HepG2 (cell line): ENCODE data around the gene IL11RA. TPM values are rescaled to one million over a fixed set of nuclear protein-coding genes. Genes with fewer than 3 reads are reported as not detected.

Experiments
- FOXK1 ChIP-seq: sonication (generic); formaldehyde crosslinking; IDR thresholded peaks from 2 replicates; pipeline ENCODE4 v1.4.0; 2020; ENCODE audit warnings: low read depth, missing genetic modification reagents, borderline replicate concordance
- HDAC6 ChIP-seq: fragments of 200-600 bp; sonication (generic); IDR thresholded peaks from 2 replicates; pipeline ENCODE4 v1.7.0; 2017; ENCODE audit warnings: mild to moderate bottlenecking, antibody characterized with exemption, low read length, low read depth
- HNF4G ChIP-seq, 2 experiments: sonication (generic) in 1 of 2; formaldehyde crosslinking in 1 of 2; IDR thresholded peaks; 2 replicates each; pipeline versions ENCODE4 v1.4.0 to v1.6.1; 2011 to 2020; ENCODE audit warnings: borderline replicate concordance in 2 of 2, low read depth in 2 of 2, mild to moderate bottlenecking in 2 of 2, low read length in 1 of 2, missing genetic modification reagents in 1 of 2, moderate library complexity in 1 of 2
- MTA1 ChIP-seq: sonication (generic); formaldehyde crosslinking; IDR thresholded peaks from 2 replicates; pipeline ENCODE4 v1.4.0; 2020; ENCODE audit warnings: missing genetic modification reagents, mild to moderate bottlenecking, borderline replicate concordance
- NFE2L1 ChIP-seq: sonication (generic); formaldehyde crosslinking; IDR thresholded peaks from 2 replicates; pipeline ENCODE4 v1.4.0; 2020; ENCODE audit warnings: missing genetic modification reagents, mild to moderate bottlenecking, borderline replicate concordance
- POLR2A ChIP-seq, 2 experiments: IDR thresholded peaks; 2 replicates each; pipeline ENCODE4 v1.6.1; 2011; ENCODE audit warnings: low read depth in 2 of 2, low read length in 2 of 2, mild to moderate bottlenecking in 1 of 2, moderate library complexity in 1 of 2; ENCODE audit not compliant: insufficient read depth in 1 of 2
- SALL1 ChIP-seq: sonication (generic); formaldehyde crosslinking; IDR thresholded peaks from 2 replicates; pipeline ENCODE4 v1.8.0; 2022; ENCODE audit warnings: mild to moderate bottlenecking, missing genetic modification reagents
- SKI ChIP-seq: fragments of 450-650 bp; IDR thresholded peaks from one replicate; pipeline ENCODE4 v1.6.1; 2018; ENCODE audit warnings: mild to moderate bottlenecking; ENCODE audit not compliant: partially characterized antibody
- TBX2 ChIP-seq: sonication (generic); formaldehyde crosslinking; IDR thresholded peaks from 2 replicates; pipeline ENCODE4 v1.5.0; 2020; ENCODE audit warnings: missing genetic modification reagents, mild to moderate bottlenecking, borderline replicate concordance
- TOPORS ChIP-seq: sonication (generic); formaldehyde crosslinking; IDR thresholded peaks from 2 replicates; pipeline ENCODE4 v1.8.0; 2023; ENCODE audit warnings: mild to moderate bottlenecking, missing genetic modification reagents
- YY1 ChIP-seq: IDR thresholded peaks from 2 replicates; pipeline ENCODE4 v1.6.1; 2011; ENCODE audit warnings: low read length, low read depth, moderate library complexity, mild to moderate bottlenecking; ENCODE audit not compliant: insufficient read depth, insufficient replicate concordance
- ZFX ChIP-seq: sonication (generic); formaldehyde crosslinking; IDR thresholded peaks from 2 replicates; pipeline ENCODE4 v1.4.0; 2020; ENCODE audit warnings: mild to moderate bottlenecking, low read depth, missing genetic modification reagents, moderate library complexity
- ZKSCAN5 ChIP-seq: sonication (generic); formaldehyde crosslinking; IDR thresholded peaks from 2 replicates; pipeline ENCODE4 v1.5.1; 2020; ENCODE audit warnings: mild to moderate bottlenecking, missing genetic modification reagents
- ZNF251 ChIP-seq: sonication (generic); formaldehyde crosslinking; IDR thresholded peaks from 2 replicates; pipeline ENCODE4 v1.9.0; 2021; ENCODE audit warnings: mild to moderate bottlenecking, missing genetic modification reagents
- ZNF331 ChIP-seq: sonication (generic); formaldehyde crosslinking; IDR thresholded peaks from 2 replicates; pipeline ENCODE4 v1.4.0; 2020; ENCODE audit warnings: missing genetic modification reagents
- ZNF431 ChIP-seq: sonication (generic); formaldehyde crosslinking; IDR thresholded peaks from 2 replicates; pipeline ENCODE4 v1.9.0; 2022; ENCODE audit warnings: missing genetic modification reagents, low read depth, mild to moderate bottlenecking, borderline replicate concordance
- ZNF567 ChIP-seq: sonication (generic); formaldehyde crosslinking; IDR thresholded peaks from 2 replicates; pipeline ENCODE4 v1.8.1; 2023; ENCODE audit warnings: mild to moderate bottlenecking, missing genetic modification reagents, borderline replicate concordance
- ZNF570 ChIP-seq: sonication (generic); formaldehyde crosslinking; IDR thresholded peaks from 2 replicates; pipeline ENCODE4 v1.4.0; 2020; ENCODE audit warnings: mild to moderate bottlenecking, missing genetic modification reagents, borderline replicate concordance
- ZNF674 ChIP-seq: sonication (generic); formaldehyde crosslinking; IDR thresholded peaks from 2 replicates; pipeline ENCODE4 v1.5.0; 2020; ENCODE audit warnings: low read depth, mild to moderate bottlenecking, missing genetic modification reagents
- ZSCAN31 ChIP-seq: sonication (generic); formaldehyde crosslinking; IDR thresholded peaks from 2 replicates; pipeline ENCODE4 v1.5.0; 2020; ENCODE audit warnings: low read depth, mild to moderate bottlenecking, missing genetic modification reagents
- polyA plus RNA-seq, 8 experiments: library from polyadenylated mRNA; depleted of rRNA in 3 of 8; stranded (reverse) in 7 of 8; unstranded in 1 of 8; fragments of >200 nt; fragmentation: Illumina TruSeq in 4 of 8; extraction: Trizol in 4 of 8; gene quantifications; 2 replicates each; pipeline versions ENCODE4 v1.2.1 to v1.2.3, GENCODE V29; 2011 to 2016; ENCODE audit warnings: low read depth in 4 of 8, missing spikeins in 1 of 8, mixed read lengths in 1 of 8; ENCODE audit not compliant: insufficient read depth in 1 of 8
- total RNA-seq, 5 experiments: library from RNA; depleted of rRNA; stranded (reverse); fragments of >200 nt; fragmentation: Illumina TruSeq; extraction: Trizol; gene quantifications; 2 replicates each; pipeline ENCODE4 v1.2.3, GENCODE V29; 2016; ENCODE audit warnings: low read depth in 1 of 5
- TF ChIP-seq, protein P1 (sequence below): sonication (generic); formaldehyde crosslinking; IDR thresholded peaks from 2 replicates; pipeline ENCODE4 v1.4.0; 2020; ENCODE audit warnings: missing genetic modification reagents, mild to moderate bottlenecking, borderline replicate concordance
- TF ChIP-seq, protein P2 (sequence below): sonication (generic); formaldehyde crosslinking; IDR thresholded peaks from 2 replicates; pipeline ENCODE4 v1.5.0; 2020; ENCODE audit warnings: mild to moderate bottlenecking, missing genetic modification reagents
- TF ChIP-seq, protein P3 (sequence below): sonication (generic); formaldehyde crosslinking; IDR thresholded peaks from 2 replicates; pipeline ENCODE4 v1.8.0; 2022; ENCODE audit warnings: mild to moderate bottlenecking, missing genetic modification reagents, moderate library complexity

IL11RA gene
- total and polyA plus RNA-seq, 2 of the 13 experiments (the other 11 are each of a cell fraction or from before 2014, with no cell fraction given), result 2.0 to 4.2 TPM

DNA sequence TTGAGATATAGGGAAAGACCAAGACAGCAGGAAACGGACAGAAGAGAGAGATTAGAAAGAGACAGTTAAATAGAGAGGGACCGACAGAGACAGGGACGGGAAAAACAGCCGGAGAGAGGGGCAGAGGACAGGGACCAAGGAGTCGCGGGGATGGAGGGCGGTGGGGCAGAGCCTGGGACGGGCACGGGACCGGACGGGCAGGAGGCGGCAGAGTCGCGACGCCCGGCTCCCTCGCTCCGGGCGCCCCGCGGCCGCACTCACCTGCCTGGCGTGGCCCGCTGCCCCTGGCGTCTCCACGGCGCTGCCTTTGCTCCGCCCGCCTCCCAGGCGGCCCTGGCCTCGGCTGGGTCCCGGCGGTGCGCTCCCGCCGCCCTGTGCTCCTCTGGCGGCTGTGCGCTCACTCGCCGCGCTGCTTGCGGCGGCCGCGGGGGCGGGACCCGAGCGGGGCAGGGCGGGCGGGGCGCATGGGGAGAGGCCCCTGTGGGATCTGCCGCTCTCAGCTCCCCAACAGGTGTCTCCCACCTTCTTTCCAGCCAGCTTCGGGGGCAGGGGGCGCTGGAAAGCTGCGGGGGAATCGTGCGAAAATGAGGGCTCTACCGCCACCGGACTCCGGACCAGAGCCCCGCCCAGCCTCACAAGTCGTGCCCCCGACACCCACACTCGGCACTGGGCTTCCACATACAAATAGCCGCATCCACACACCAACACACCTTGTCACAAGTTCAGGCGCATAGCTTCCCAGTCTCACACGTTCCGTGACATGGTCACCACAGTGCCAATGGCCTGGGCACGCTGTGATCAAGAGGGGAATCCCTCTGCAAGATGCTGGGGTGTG is 23.1 kb upstream of the IL11RA start, which contains the start of gene ARID3C (continued):
- TF ChIP-seq, protein P1, sequence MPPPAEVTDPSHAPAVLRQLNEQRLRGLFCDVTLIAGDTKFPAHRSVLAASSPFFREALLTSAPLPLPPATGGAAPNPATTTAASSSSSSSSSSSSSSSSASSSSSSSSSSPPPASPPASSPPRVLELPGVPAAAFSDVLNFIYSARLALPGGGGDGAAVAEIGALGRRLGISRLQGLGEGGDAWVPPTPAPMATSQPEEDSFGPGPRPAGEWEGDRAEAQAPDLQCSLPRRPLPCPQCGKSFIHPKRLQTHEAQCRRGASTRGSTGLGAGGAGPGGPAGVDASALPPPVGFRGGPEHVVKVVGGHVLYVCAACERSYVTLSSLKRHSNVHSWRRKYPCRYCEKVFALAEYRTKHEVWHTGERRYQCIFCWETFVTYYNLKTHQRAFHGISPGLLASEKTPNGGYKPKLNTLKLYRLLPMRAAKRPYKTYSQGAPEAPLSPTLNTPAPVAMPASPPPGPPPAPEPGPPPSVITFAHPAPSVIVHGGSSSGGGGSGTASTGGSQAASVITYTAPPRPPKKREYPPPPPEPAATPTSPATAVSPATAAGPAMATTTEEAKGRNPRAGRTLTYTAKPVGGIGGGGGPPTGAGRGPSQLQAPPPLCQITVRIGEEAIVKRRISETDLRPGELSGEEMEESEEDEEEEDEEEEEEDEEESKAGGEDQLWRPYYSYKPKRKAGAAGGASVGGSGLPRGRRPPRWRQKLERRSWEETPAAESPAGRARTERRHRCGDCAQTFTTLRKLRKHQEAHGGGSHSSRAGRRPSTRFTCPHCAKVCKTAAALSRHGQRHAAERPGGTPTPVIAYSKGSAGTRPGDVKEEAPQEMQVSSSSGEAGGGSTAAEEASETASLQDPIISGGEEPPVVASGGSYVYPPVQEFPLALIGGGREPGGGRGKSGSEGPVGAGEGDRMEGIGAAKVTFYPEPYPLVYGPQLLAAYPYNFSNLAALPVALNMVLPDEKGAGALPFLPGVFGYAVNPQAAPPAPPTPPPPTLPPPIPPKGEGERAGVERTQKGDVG (CRISPR knock-in tag), result no peak
- TF ChIP-seq POLR2A (IDR thresholded peaks at IDR 0.05; ENCODE audit: insufficient read depth in 1 of 2, low read depth in 2 of 2, low read length in 2 of 2), result no peak
- peak; percentile 58; the same call in 1 of the 2 replicates for TF ChIP-seq NFE2L1
- no peak for TF ChIP-seq ZKSCAN5 (CRISPR knock-in tag)
- no peak for TF ChIP-seq HDAC6
- TF ChIP-seq ZNF570 (CRISPR knock-in tag), result no peak
- TF ChIP-seq ZSCAN31, result peak; percentile 58; the same call in 1 of the 2 replicates
- no peak for TF ChIP-seq ZNF431 (CRISPR knock-in tag)
- TF ChIP-seq SALL1 (CRISPR knock-in tag), result 0 out of 2 replicates have a peak, but pooled peaks have one; percentile 23
- TF ChIP-seq ZNF251 (CRISPR knock-in tag), result no peak
- TF ChIP-seq FOXK1 (CRISPR knock-in tag), result no peak
- peak; percentile 17 for TF ChIP-seq YY1
- no peak for TF ChIP-seq SKI
- no peak for TF ChIP-seq ZNF567
- no peak for TF ChIP-seq ZNF331 (CRISPR knock-in tag)
- TF ChIP-seq, protein P2, sequence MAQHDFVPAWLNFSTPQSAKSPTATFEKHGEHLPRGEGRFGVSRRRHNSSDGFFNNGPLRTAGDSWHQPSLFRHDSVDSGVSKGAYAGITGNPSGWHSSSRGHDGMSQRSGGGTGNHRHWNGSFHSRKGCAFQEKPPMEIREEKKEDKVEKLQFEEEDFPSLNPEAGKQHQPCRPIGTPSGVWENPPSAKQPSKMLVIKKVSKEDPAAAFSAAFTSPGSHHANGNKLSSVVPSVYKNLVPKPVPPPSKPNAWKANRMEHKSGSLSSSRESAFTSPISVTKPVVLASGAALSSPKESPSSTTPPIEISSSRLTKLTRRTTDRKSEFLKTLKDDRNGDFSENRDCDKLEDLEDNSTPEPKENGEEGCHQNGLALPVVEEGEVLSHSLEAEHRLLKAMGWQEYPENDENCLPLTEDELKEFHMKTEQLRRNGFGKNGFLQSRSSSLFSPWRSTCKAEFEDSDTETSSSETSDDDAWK (CRISPR knock-in tag), result no peak
- TF ChIP-seq TBX2, result 0 out of 2 replicates have a peak, but pooled peaks have one; percentile 15
- no peak for TF ChIP-seq HNF4G (IDR thresholded peaks at IDR 0.05; ENCODE audit: borderline replicate concordance, low read depth, low read length)
- 0 out of 2 replicates have a peak, but pooled peaks have one; percentile 18 for TF ChIP-seq HNF4G (CRISPR knock-in tag; IDR thresholded peaks at IDR 0.05; ENCODE audit: borderline replicate concordance, low read depth)
- 0 out of 2 replicates have a peak, but pooled peaks have one; percentile 46 for TF ChIP-seq MTA1 (CRISPR knock-in tag)
- TF ChIP-seq TOPORS, result 0 out of 2 replicates have a peak, but pooled peaks have one; percentile 18
- peak; percentile 26; the same call in 1 of the 2 replicates for TF ChIP-seq ZFX
- TF ChIP-seq, protein P3, sequence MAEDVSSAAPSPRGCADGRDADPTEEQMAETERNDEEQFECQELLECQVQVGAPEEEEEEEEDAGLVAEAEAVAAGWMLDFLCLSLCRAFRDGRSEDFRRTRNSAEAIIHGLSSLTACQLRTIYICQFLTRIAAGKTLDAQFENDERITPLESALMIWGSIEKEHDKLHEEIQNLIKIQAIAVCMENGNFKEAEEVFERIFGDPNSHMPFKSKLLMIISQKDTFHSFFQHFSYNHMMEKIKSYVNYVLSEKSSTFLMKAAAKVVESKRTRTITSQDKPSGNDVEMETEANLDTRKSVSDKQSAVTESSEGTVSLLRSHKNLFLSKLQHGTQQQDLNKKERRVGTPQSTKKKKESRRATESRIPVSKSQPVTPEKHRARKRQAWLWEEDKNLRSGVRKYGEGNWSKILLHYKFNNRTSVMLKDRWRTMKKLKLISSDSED (CRISPR knock-in tag), result no peak
- TF ChIP-seq ZNF674 (CRISPR knock-in tag), result 0 out of 2 replicates have a peak, but pooled peaks have one; percentile 56
